GM21723 (cell line): ENCODE results near the gene ZNF831.

Source experiments
- ATAC-seq: cut with Tn5 transposase; IDR thresholded peaks from one replicate; pipeline ENCODE4 v1.9.1; 2021; ENCODE audit warnings: mild to moderate bottlenecking, moderate library complexity; ENCODE audit not compliant: unreplicated experiment

The ZNF831 gene

GRCh38 chr20:59177266-59178250 is 13.9 kb downstream of the ZNF831 start:
- peak; percentile 61 for ATAC-seq

GRCh38 chr20:59178983-59179595 is 15.5 kb downstream of the ZNF831 start:
- ATAC-seq, result no peak

GRCh38 chr20:59179988-59180387 is 16.4 kb downstream of the ZNF831 start:
- no peak for ATAC-seq

- ATAC-seq, result no peak
Observed at GRCh38 chr20:59181936-59182335, 18.3 kb downstream of the ZNF831 start.

- ATAC-seq, result no peak
Observed at GRCh38 chr20:59182401-59183044, 18.9 kb downstream of the ZNF831 start.

- ATAC-seq, result no peak
Observed at GRCh38 chr20:59183751-59184150, 20.1 kb downstream of the ZNF831 start.

GRCh38 chr20:59184880-59185447 is 21.3 kb downstream of the ZNF831 start:
- no peak for ATAC-seq

- ATAC-seq, result no peak
Observed at GRCh38 chr20:59185809-59186208, 22.2 kb downstream of the ZNF831 start.

GRCh38 chr20:59190466-59190865 is 26.8 kb downstream of the ZNF831 start:
- ATAC-seq, result no peak

GRCh38 chr20:59191036-59191755 is 27.6 kb downstream of the ZNF831 start:
- ATAC-seq, result no peak

- no peak for ATAC-seq
Observed at GRCh38 chr20:59191756-59192532, 28.3 kb downstream of the ZNF831 start.

GRCh38 chr20:59192533-59192896 is 28.9 kb downstream of the ZNF831 start:
- ATAC-seq, result no peak

- ATAC-seq, result no peak
Observed at GRCh38 chr20:59193325-59193724, 29.7 kb downstream of the ZNF831 start.

GRCh38 chr20:59194023-59194935 is 30.7 kb downstream of the ZNF831 start:
- ATAC-seq, result no peak

- ATAC-seq, result no peak
Observed at GRCh38 chr20:59195316-59195993, 31.8 kb downstream of the ZNF831 start.

GRCh38 chr20:59204165-59204894 is 40.7 kb downstream of the ZNF831 start:
- no peak for ATAC-seq

GRCh38 chr20:59205044-59205443 is 41.4 kb downstream of the ZNF831 start:
- ATAC-seq, result no peak

GRCh38 chr20:59207235-59207634 is 43.6 kb downstream of the ZNF831 start:
- no peak for ATAC-seq
